Hepatocyte (in vitro differentiated cells): ENCODE data around the gene WDR4. TPM values are rescaled to one million over a fixed set of nuclear protein-coding genes. Genes with fewer than 3 reads are reported as not detected.

Experiments used
- DNase-seq: peaks from one replicate; pipeline ENCODE4 v3.0.0-alpha.2; 2016; ENCODE audit warnings: low spot score
- H2AFZ ChIP-seq: fragments of 200-600 bp; sonication (generic); 2 replicates; pipeline ENCODE4 v1.6.0; 2016; ENCODE audit warnings: antibody characterized with exemption, mild to moderate bottlenecking
- H3K27ac ChIP-seq: fragments of 200-600 bp; sonication (generic); 2 replicates; pipeline ENCODE4 v1.5.1; 2016; ENCODE audit warnings: mild to moderate bottlenecking
- H3K27me3 ChIP-seq: fragments of 200-600 bp; sonication (generic); 2 replicates; pipeline ENCODE4 v1.6.1; 2016
- H3K36me3 ChIP-seq: fragments of 200-600 bp; sonication (generic); replicated peaks from 2 replicates; pipeline ENCODE4 v1.5.1; 2016; ENCODE audit warnings: low read depth; ENCODE audit not compliant: insufficient read depth
- H3K4me1 ChIP-seq: fragments of 200-600 bp; sonication (generic); 2 replicates; pipeline ENCODE4 v1.5.1; 2016; ENCODE audit warnings: mild to moderate bottlenecking, moderate library complexity; ENCODE audit not compliant: insufficient read depth
- H3K4me2 ChIP-seq: fragments of 200-600 bp; sonication (generic); 2 replicates; pipeline ENCODE4 v1.6.0; 2016
- H3K4me3 ChIP-seq: fragments of 200-600 bp; sonication (generic); 2 replicates; pipeline ENCODE4 v1.5.1; 2016; ENCODE audit warnings: mild to moderate bottlenecking
- H3K79me2 ChIP-seq: fragments of 200-600 bp; sonication (generic); 2 replicates; pipeline ENCODE4 v1.6.0; 2017; ENCODE audit warnings: mild to moderate bottlenecking
- H3K9me2 ChIP-seq: fragments of 200-600 bp; sonication (generic); replicated peaks from 2 replicates; pipeline ENCODE4 v1.6.0; 2017; ENCODE audit warnings: mild to moderate bottlenecking; ENCODE audit not compliant: insufficient read depth
- H3K9me3 ChIP-seq: fragments of 200-600 bp; sonication (generic); 2 replicates; pipeline ENCODE4 v1.5.1; 2016; ENCODE audit warnings: low read depth, mild to moderate bottlenecking
- H4K20me1 ChIP-seq: fragments of 200-600 bp; sonication (generic); 2 replicates; pipeline ENCODE4 v1.6.0; 2016; ENCODE audit warnings: mild to moderate bottlenecking; ENCODE audit not compliant: insufficient read depth, poor library complexity, severe bottlenecking
- EZH2 ChIP-seq: fragments of 200-600 bp; sonication (generic); IDR thresholded peaks from 2 replicates; pipeline ENCODE4 v1.6.1; 2016; ENCODE audit warnings: antibody characterized with exemption, mild to moderate bottlenecking, borderline replicate concordance
- EZH2phosphoT487 ChIP-seq: fragments of 200-600 bp; sonication (generic); IDR thresholded peaks from one replicate; pipeline ENCODE4 v1.6.1; 2018; ENCODE audit warnings: antibody characterized with exemption, mild to moderate bottlenecking, low read depth, moderate library complexity; ENCODE audit not compliant: unreplicated experiment, severe bottlenecking
- WGBS: methylation state at CpG from one replicate; pipeline ENCODE4 v1.1.6; 2016; ENCODE audit warnings: low lambda C conversion rate; ENCODE audit errors: missing lambda C conversion rate; 5-methylcytosine and 5-hydroxymethylcytosine counted together
- polyA plus RNA-seq: library from polyadenylated mRNA; unstranded; fragments of >200 nt; fragmentation: Nextera tagmentation; extraction: Ambion mirVana; gene quantifications from 2 replicates; pipeline ENCODE4 v1.2.1, GENCODE V29; 2016
- total RNA-seq: library from RNA; depleted of rRNA; stranded (reverse); fragments of >200 nt; gene quantifications from 2 replicates; pipeline ENCODE4 v1.2.3, GENCODE V29; 2014
- TF ChIP-seq, protein P1 (sequence below): fragments of 200-600 bp; sonication (generic); IDR thresholded peaks from 2 replicates; pipeline ENCODE4 v1.5.1; 2016; ENCODE audit warnings: antibody characterized with exemption, mild to moderate bottlenecking; ENCODE audit not compliant: poor library complexity

Gene WDR4
- total and polyA plus RNA-seq, 2 experiments from 2014 or later = 6.4 to 11.1 TPM

DNA sequence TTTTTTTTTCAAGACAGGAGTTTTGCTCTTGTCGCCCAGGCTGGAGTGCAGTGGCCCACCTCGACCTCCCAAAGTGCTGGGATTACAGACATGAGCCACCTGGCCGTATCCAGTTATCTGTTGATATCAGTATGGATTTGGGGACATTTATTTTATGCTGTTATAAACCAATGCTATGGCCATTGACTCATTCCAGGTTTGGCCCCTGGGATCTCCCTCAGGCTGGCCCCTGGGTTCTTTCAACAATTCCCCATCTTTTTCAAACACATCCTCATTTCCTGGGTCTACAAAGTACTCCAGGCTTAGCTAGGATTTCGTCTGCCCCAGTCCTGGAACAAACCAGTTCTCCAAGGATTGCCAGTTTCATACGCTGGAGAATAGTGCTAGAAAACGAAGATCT, 44.1 kb downstream of the WDR4 start:
- Histone ChIP-seq H3K4me2 (no peak overlapping the region), H3K36me3 (no peaks in the 10 kb centered on the region), H3K4me1 (no peaks in the 10 kb centered on the region), H3K79me2 (no peaks in the 10 kb centered on the region), H2AFZ (no peak overlapping the region), H3K27ac (no peak overlapping the region), H3K4me3 (no peak overlapping the region), H3K9me2 (no peaks in the 10 kb centered on the region), H4K20me1 (no peaks in the 10 kb centered on the region), H3K27me3 (no peaks in the 10 kb centered on the region), H3K9me3 (no peaks in the 10 kb centered on the region)
- TF ChIP-seq, protein P1, sequence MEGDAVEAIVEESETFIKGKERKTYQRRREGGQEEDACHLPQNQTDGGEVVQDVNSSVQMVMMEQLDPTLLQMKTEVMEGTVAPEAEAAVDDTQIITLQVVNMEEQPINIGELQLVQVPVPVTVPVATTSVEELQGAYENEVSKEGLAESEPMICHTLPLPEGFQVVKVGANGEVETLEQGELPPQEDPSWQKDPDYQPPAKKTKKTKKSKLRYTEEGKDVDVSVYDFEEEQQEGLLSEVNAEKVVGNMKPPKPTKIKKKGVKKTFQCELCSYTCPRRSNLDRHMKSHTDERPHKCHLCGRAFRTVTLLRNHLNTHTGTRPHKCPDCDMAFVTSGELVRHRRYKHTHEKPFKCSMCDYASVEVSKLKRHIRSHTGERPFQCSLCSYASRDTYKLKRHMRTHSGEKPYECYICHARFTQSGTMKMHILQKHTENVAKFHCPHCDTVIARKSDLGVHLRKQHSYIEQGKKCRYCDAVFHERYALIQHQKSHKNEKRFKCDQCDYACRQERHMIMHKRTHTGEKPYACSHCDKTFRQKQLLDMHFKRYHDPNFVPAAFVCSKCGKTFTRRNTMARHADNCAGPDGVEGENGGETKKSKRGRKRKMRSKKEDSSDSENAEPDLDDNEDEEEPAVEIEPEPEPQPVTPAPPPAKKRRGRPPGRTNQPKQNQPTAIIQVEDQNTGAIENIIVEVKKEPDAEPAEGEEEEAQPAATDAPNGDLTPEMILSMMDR = no peak
- DNase-seq = no peak
- WGBS = 93% methylated on average over 6 of the region's 6 CpGs

DNA sequence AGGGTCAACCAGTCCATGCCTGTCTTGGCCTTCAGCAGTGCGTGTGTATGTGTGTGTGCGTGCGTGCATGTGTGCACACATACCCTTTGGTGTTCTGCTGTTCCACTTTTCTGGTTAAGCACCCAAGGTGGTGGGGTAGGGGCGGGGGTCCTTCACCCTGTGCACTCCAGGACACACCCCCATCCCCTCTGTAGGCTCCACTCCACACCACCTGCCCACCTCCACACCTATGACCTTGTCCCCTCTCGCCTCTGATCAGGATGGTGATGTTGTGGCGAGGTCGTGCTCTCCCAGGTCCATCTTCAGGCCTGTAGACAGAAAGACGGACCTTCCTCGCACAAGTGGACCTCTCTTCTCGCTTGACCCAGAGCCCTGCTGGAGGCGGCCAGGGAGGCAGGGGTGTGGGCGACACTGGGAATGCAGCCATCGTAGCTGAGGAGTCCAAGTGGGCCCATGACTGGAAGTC, 44.6 kb downstream of the WDR4 start:
- DNase-seq = no peak
- WGBS = 99% methylated on average over 11 of the region's 13 CpGs

DNA sequence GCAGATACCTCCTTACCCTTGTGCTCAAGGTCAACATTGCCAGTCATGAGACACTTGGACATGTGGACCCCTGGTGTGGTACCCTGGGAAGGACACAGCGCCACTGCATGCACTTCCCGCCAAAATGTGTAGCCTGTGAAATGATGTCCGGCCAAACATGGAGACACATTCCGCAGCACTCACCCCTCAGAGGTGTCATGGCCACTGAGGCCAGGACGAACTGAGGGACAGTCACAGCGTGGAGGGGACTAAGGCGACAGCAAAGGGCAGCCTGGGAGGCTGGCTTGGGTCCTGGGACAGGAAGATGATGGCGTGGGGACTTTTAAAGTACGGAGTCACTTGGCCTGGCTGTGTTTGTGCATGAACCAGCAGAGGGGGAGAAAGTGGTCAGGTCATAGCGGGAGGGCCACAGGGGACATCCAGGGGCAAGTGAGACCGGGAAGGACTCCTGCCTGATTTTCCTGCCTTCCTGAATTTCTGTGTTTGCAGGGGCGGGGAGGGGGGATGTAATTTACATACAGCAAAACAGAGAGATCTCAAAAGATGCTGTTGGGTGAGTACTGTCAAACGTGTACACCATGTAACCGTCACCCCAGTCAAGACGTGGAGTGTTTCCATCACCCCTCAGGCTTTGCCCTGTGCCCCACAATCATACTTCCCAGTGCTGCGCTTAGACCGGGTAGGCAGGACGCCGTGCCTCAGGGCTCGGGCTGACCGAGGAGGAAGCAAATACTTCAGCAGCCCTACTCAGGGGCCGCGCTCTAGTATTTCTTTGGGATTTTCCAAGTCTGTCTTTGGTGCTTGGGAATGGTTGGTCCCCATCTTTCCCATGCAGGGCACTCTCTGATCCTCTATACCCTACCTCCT, 45.2 kb downstream of the WDR4 start:
- TF ChIP-seq EZH2 = no peak
- TF ChIP-seq, protein P1 = no peak
- TF ChIP-seq EZH2phosphoT487 = no peak
- no peak overlapping the region for H2AFZ ChIP-seq

More for the DNA sequence above, 44.6 kb downstream of the WDR4 start:
- no peaks in the 10 kb centered on the region for H3K36me3 ChIP-seq
- no peaks in the 10 kb centered on the region for H3K4me1 ChIP-seq
- no peaks in the 10 kb centered on the region for H4K20me1 ChIP-seq
- H3K9me2 ChIP-seq = no peaks in the 10 kb centered on the region
- no peak overlapping the region for H2AFZ ChIP-seq
- no peak overlapping the region for H3K4me2 ChIP-seq
- H3K27me3 ChIP-seq = no peaks in the 10 kb centered on the region
- TF ChIP-seq, protein P1 = no peak
- TF ChIP-seq EZH2 (no peak), EZH2phosphoT487 (no peak)
- no peaks in the 10 kb centered on the region for H3K9me3 ChIP-seq
- no peak overlapping the region for H3K4me3 ChIP-seq
- H3K79me2 ChIP-seq = no peaks in the 10 kb centered on the region
- H3K27ac ChIP-seq = no peak overlapping the region

More for the DNA sequence above, 45.2 kb downstream of the WDR4 start:
- Histone ChIP-seq H3K36me3 (no peaks in the 10 kb centered on the region), H3K9me2 (no peaks in the 10 kb centered on the region), H3K79me2 (no peaks in the 10 kb centered on the region), H4K20me1 (no peaks in the 10 kb centered on the region), H3K9me3 (no peaks in the 10 kb centered on the region), H3K4me2 (no peak overlapping the region), H3K27ac (no peak overlapping the region), H3K4me3 (no peak overlapping the region), H3K4me1 (no peaks in the 10 kb centered on the region), H3K27me3 (no peaks in the 10 kb centered on the region)
- WGBS = 85% methylated on average over 23 of the region's 23 CpGs
- no peak for DNase-seq
